GM10266 (cell line): Measurements from ENCODE around the gene KLHL14.

Source experiments
- DNase-seq: peaks from one replicate; pipeline ENCODE4 v3.0.0; 2012; ENCODE audit errors: extremely low spot score
- CTCF ChIP-seq: IDR thresholded peaks from 2 replicates; pipeline ENCODE4 v1.5.1; 2012; ENCODE audit warnings: mild to moderate bottlenecking, low read depth; ENCODE audit not compliant: control insufficient read depth, insufficient read depth; ENCODE audit errors: missing control alignments

Gene KLHL14

GRCh38 chr18:32772581-32773381 lies at the start of gene KLHL14:
Gene KLHL14, minus strand, starts transcription at chr18:32773023. Its CDS starts 2,432 bp downstream, at chr18:32770591.
- DNase-seq = peak; percentile 22
- TF ChIP-seq CTCF = no peak

DNA sequence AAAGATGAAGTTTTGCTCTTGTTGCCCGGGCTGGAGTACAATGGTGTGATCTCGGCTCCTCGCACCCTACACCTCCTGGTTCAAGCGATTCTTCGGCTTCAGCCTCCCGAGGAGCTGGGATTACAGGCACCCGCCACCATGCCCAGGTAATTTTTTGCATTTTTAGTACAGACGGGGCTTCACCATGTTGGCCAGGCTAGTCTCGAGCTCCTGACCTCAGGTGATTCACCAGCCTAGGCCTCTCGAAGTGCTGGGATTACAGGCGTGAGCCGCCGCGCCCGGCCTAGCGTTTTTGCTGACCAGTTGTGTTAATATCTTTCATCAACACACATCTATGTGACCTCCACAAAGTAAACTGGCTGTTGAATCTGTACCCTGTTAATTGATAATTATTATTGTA lies 49.4 kb upstream of the KLHL14 start:
- TF ChIP-seq CTCF = no peak
- no peak for DNase-seq

DNA sequence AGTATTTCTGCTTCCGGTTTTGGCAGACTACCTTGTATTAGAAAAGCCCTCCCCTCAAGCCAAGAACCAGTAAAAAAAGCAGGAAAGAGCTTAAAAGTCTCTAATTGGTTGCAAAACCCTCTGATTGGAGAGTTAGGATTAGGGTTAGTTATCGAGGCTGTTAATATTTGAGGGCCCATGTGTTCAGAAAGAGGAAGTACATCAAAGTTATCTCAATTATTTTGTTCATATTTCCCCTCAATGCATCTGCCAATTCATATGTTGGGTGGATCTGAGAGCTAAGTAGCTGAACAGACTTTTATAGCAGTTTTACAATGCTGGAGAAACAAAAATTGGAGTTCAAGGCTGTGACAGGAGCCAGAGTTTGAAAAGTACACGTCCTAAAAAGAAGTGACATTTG lies 43.1 kb upstream of the KLHL14 start:
- no peak for DNase-seq
- no peak for TF ChIP-seq CTCF

GRCh38 chr18:32812342-32812741 lies 39.5 kb upstream of the KLHL14 start:
- no peak for DNase-seq
- no peak for TF ChIP-seq CTCF

- TF ChIP-seq CTCF = no peak
- no peak for DNase-seq
Observed at GRCh38 chr18:32810314-32810713, 37.5 kb upstream of the KLHL14 start.

- TF ChIP-seq CTCF = no peak
- no peak for DNase-seq
Observed at GRCh38 chr18:32805354-32805753, 32.5 kb upstream of the KLHL14 start.

GRCh38 chr18:32804134-32804888 lies 31.5 kb upstream of the KLHL14 start:
- no peak for DNase-seq
- no peak for TF ChIP-seq CTCF
